Nephron progenitor cell (in vitro differentiated cells): ENCODE results near the gene INTS11.

Source experiments
- DNase-seq: peaks from one replicate; pipeline ENCODE4 v3.0.0; 2021
- H3K27ac Mint-ChIP-seq: 2 replicates; pipeline ENCODE4 v1.8.0; 2021; ENCODE audit warnings: mild to moderate bottlenecking, moderate library complexity, mixed read lengths
- H3K27me3 Mint-ChIP-seq: 2 replicates; pipeline ENCODE4 v1.8.0; 2021; ENCODE audit warnings: mild to moderate bottlenecking, low read depth, mixed read lengths; ENCODE audit not compliant: poor library complexity
- H3K36me3 Mint-ChIP-seq: 2 replicates; pipeline ENCODE4 v1.8.0; 2021; ENCODE audit warnings: low read depth, mixed read lengths
- H3K4me1 Mint-ChIP-seq: 2 replicates; pipeline ENCODE4 v1.8.0; 2021; ENCODE audit warnings: mixed read lengths
- H3K4me3 Mint-ChIP-seq: 2 replicates; pipeline ENCODE4 v1.8.0; 2021; ENCODE audit warnings: mild to moderate bottlenecking, moderate library complexity, mixed read lengths
- H3K9me3 Mint-ChIP-seq: 2 replicates; pipeline ENCODE4 v1.8.0; 2021; ENCODE audit warnings: mild to moderate bottlenecking, moderate library complexity, mixed read lengths
- TF ChIP-seq, protein P1 (sequence below): fragments of 200-600 bp; sonication (generic); IDR thresholded peaks from 2 replicates; pipeline ENCODE4 v1.5.0; 2021; ENCODE audit warnings: antibody characterized with exemption

INTS11 gene

DNA sequence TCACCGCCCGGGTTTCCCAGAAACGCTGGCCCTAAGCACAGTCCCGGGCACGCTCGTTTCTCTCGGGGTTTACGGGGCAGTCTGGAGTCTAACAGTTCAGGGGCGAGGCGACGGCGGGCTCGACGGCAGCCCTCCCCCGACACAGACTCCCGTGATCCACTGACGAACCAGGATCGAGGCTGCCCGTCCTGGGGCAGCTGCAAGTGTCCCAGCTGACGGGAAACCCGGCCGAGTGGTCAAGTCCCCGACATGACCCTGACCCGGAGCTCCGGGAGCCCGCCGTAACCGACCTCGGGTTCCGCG lies 51.3 kb downstream of the INTS11 start:
- peak; percentile 38 for DNase-seq
- Mint-ChIP-seq H3K4me3 (peak overlapping the region; percentile 88), H3K36me3 (peaks cover 11% of the 10 kb centered on the region), H3K9me3 (no peaks in the 10 kb centered on the region), H3K27me3 (peaks cover 3% of the 10 kb centered on the region), H3K27ac (no peak overlapping the region), H3K4me1 (peaks cover 49% of the 10 kb centered on the region)
- TF ChIP-seq, protein P1, sequence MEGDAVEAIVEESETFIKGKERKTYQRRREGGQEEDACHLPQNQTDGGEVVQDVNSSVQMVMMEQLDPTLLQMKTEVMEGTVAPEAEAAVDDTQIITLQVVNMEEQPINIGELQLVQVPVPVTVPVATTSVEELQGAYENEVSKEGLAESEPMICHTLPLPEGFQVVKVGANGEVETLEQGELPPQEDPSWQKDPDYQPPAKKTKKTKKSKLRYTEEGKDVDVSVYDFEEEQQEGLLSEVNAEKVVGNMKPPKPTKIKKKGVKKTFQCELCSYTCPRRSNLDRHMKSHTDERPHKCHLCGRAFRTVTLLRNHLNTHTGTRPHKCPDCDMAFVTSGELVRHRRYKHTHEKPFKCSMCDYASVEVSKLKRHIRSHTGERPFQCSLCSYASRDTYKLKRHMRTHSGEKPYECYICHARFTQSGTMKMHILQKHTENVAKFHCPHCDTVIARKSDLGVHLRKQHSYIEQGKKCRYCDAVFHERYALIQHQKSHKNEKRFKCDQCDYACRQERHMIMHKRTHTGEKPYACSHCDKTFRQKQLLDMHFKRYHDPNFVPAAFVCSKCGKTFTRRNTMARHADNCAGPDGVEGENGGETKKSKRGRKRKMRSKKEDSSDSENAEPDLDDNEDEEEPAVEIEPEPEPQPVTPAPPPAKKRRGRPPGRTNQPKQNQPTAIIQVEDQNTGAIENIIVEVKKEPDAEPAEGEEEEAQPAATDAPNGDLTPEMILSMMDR = no peak

DNA sequence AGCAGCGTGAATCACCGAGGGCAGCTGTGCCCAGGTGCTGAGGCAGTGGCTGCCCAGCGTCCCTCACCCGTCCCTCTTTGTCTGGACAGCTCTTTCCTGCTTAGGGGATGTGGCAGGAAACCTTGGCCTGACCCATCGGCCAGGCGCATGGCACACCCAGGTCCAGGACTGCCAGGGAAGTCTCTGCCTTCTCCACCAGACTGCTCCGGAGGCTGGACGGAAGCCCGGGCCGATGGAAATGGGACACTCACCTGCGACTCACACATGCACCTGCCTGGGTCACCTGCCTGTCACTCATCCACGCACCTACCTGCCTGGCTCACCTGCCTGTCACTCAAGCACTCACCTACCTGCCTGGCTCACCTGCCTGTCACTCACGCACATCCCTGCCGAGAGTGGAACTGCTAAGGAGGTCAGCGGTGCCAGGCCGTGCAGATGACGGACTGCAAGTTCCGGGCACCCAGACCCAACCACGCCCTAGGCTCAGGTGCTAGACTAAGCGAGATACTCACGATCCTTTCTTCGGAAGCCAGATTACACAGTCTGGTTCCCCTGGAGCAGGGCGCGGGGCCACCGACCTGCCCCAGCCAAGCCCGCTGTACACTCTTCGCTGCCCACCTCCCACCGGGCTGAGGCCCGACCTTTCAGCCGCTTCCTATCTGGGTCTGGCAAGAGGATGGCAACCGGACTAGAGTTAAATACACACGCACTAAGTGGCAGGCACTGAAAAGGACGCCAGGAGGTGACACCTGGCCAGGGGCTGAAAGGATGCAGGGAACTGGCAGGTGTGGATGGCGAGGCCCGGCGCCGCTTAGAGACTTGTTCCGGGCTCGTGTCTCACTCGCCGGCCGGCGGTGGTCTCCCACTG lies 51.9 kb downstream of the INTS11 start:
- H3K9me3 Mint-ChIP-seq = no peaks in the 10 kb centered on the region
- peak overlapping the region; percentile 88 for H3K4me3 Mint-ChIP-seq
- H3K27me3 Mint-ChIP-seq = peaks cover 3% of the 10 kb centered on the region
- peaks cover 49% of the 10 kb centered on the region for H3K4me1 Mint-ChIP-seq
- H3K36me3 Mint-ChIP-seq = peaks cover 15% of the 10 kb centered on the region
- DNase-seq = no peak
- TF ChIP-seq, protein P1 = no peak
- H3K27ac Mint-ChIP-seq = peak overlapping the region; percentile 83

DNA sequence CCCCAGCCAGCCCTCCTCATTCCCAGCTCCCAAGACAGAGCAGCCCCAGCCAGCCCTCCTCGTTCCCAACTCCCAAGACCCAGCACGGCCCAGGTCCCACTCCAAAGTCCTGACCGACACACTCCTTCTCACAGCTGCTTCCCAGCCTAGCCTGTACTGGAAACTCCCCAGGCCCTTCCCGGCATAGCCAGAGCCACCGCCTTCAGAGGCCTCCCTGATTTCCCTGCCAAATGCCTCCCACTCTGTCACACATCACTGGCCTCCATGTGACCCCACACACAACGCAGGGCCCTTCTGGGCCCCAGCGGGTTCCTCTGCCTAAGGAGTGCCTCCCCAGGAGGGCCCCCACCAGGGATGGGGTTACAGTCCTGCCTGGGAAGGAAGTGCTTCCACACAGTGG lies 53.6 kb downstream of the INTS11 start:
- H3K27me3 Mint-ChIP-seq = peaks cover 3% of the 10 kb centered on the region
- no peaks in the 10 kb centered on the region for H3K9me3 Mint-ChIP-seq
- H3K27ac Mint-ChIP-seq = peak overlapping the region; percentile 93
- peaks cover 46% of the 10 kb centered on the region for H3K4me1 Mint-ChIP-seq
- peak overlapping the region; percentile 88 for H3K4me3 Mint-ChIP-seq
- DNase-seq = no peak
- TF ChIP-seq, protein P1 = no peak
- H3K36me3 Mint-ChIP-seq = peaks cover 23% of the 10 kb centered on the region

DNA sequence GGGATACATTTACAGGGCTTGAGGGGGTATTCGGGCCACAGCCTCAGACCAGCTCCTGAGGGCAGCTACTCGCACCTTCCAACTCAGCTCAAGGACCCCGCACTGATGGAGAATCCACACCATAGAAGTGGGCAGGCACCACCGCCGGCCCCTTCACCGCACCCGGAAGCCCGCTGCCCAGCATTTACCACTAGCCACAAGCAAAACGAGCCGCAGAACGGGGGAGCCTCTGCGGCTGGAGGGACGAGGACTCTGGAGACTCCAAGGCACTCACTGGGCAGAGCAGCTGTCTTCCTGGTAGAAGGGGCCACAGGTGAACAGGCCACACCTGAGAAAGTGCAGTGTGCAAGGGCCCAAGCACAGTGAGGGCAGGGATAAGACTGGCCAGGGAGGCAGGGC lies 56.2 kb downstream of the INTS11 start:
- no peak overlapping the region for H3K27ac Mint-ChIP-seq
- H3K4me1 Mint-ChIP-seq = peaks cover 36% of the 10 kb centered on the region
- no peak for DNase-seq
- no peaks in the 10 kb centered on the region for H3K9me3 Mint-ChIP-seq
- H3K27me3 Mint-ChIP-seq = peaks cover 3% of the 10 kb centered on the region
- H3K36me3 Mint-ChIP-seq = peaks cover 42% of the 10 kb centered on the region
- TF ChIP-seq, protein P1 = no peak
- H3K4me3 Mint-ChIP-seq = no peak overlapping the region

DNA sequence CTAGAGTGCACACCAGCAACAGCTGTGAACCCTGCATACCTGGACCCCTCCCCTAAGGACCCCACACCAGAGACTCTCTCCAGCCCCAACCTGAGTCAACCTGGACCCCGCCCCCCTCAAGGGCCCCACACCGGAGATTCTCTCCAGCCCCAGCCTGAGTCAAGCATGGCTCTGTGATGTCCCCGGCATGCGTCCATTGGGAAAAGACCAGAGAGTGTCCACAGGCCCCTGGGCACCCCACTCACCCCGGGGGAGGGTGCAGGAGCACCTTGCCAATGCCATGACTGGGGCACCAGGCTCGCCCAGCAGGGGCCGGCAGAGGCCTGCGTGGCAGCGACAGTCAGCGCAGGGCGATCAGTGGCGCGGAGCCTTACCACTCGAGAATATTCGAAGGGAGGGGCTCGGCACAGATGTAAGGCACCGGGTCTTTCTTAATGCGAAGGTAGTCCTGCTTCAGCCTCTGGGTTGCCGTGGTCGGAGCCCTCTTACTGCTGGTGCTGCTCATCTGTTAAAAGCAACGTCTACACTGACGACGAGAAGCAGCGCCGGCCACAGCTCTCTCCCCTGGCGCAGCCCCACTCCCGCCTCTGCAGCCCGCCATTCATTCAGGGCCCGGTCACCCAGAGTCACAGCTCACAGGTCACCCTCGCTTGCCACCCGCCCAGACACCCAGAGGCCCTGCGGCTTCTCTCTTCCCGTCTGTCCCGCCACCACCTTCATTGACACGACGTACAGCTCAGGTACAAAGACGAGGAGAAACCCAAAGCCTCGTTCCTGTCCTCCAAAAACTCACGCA lies 56.8 kb downstream of the INTS11 start:
- Mint-ChIP-seq H3K9me3 (no peaks in the 10 kb centered on the region), H3K4me3 (no peak overlapping the region), H3K4me1 (peaks cover 30% of the 10 kb centered on the region), H3K36me3 (peaks cover 47% of the 10 kb centered on the region), H3K27ac (no peak overlapping the region), H3K27me3 (peaks cover 3% of the 10 kb centered on the region)
- DNase-seq = no peak
- TF ChIP-seq, protein P1 = no peak
